Chondrocyte (in vitro differentiated cells): ENCODE data around the gene CYP3A4. TPM values are rescaled to one million over a fixed set of nuclear protein-coding genes. Genes with fewer than 3 reads are reported as not detected.
"Not testable (repeated sequence)": the region's sequence is repeated elsewhere in the genome, so short reads cannot be mapped to it uniquely, and the experiment has no call there.

Source experiments
- DNase-seq: peaks from one replicate; pipeline ENCODE4 v3.0.0; 2021; ENCODE audit warnings: mixed read lengths, low spot score
- H3K27ac Mint-ChIP-seq: one replicate; pipeline ENCODE4 v1.8.0; 2021; ENCODE audit warnings: mild to moderate bottlenecking, moderate library complexity, mixed read lengths; ENCODE audit not compliant: unreplicated experiment
- H3K27me3 Mint-ChIP-seq: 2 replicates; pipeline ENCODE4 v1.8.0; 2021; ENCODE audit warnings: low read depth, mixed read lengths
- H3K36me3 Mint-ChIP-seq: 2 replicates; pipeline ENCODE4 v1.8.0; 2021; ENCODE audit warnings: low read depth, mixed read lengths
- H3K4me1 Mint-ChIP-seq: 2 replicates; pipeline ENCODE4 v1.8.0; 2021; ENCODE audit warnings: low read depth, mild to moderate bottlenecking, mixed read lengths
- H3K4me3 Mint-ChIP-seq: one replicate; pipeline ENCODE4 v1.8.0; 2021; ENCODE audit warnings: mild to moderate bottlenecking, moderate library complexity, mixed read lengths; ENCODE audit not compliant: unreplicated experiment
- H3K9me3 Mint-ChIP-seq: 2 replicates; pipeline ENCODE4 v1.8.0; 2021; ENCODE audit warnings: low read depth, mixed read lengths
- CTCF ChIP-seq: fragments of 200-600 bp; sonication (generic); IDR thresholded peaks from 2 replicates; pipeline ENCODE4 v1.5.0; 2021; ENCODE audit warnings: antibody characterized with exemption, mild to moderate bottlenecking, moderate library complexity
- total RNA-seq: library from RNA; stranded (reverse); gene quantifications from 3 replicates; pipeline ENCODE4 v1.2.1, GENCODE V29; 2021

CYP3A4 gene
- total RNA-seq, 1 donor from 2014 or later, result not detected

- H3K4me3 Mint-ChIP-seq, result no peak overlapping the region
- no peaks in the 10 kb centered on the region for H3K9me3 Mint-ChIP-seq
- DNase-seq, result no peak
- no peak overlapping the region for H3K27ac Mint-ChIP-seq
- TF ChIP-seq CTCF, result no peak
- no peaks in the 10 kb centered on the region for H3K4me1 Mint-ChIP-seq
- no peaks in the 10 kb centered on the region for H3K36me3 Mint-ChIP-seq
- peaks cover 33% of the 10 kb centered on the region for H3K27me3 Mint-ChIP-seq
Observed at GRCh38 chr7:99786726-99787335, 2.8 kb upstream of the CYP3A4 start.

GRCh38 chr7:99785654-99786053 is 1.7 kb upstream of the CYP3A4 start:
- DNase-seq, H3K9me3 Mint-ChIP-seq, H3K27ac Mint-ChIP-seq, H3K4me1 Mint-ChIP-seq, H3K4me3 Mint-ChIP-seq, H3K36me3 Mint-ChIP-seq: not testable (repeated sequence)
- peaks cover 37% of the 10 kb centered on the region for H3K27me3 Mint-ChIP-seq

- Mint-ChIP-seq H3K27me3 (peaks cover 47% of the 10 kb centered on the region), H3K36me3 (no peaks in the 10 kb centered on the region), H3K4me1 (no peaks in the 10 kb centered on the region), H3K27ac (no peak overlapping the region), H3K4me3 (no peak overlapping the region), H3K9me3 (no peaks in the 10 kb centered on the region)
- TF ChIP-seq CTCF, result no peak
- DNase-seq, result no peak
Observed at GRCh38 chr7:99782012-99782953, 1.7 kb downstream of the CYP3A4 start.

- TF ChIP-seq CTCF, result no peak
- DNase-seq, result no peak
- Mint-ChIP-seq H3K4me1 (no peaks in the 10 kb centered on the region), H3K27me3 (peaks cover 40% of the 10 kb centered on the region), H3K27ac (no peak overlapping the region), H3K4me3 (no peak overlapping the region), H3K36me3 (no peaks in the 10 kb centered on the region), H3K9me3 (peaks cover under 1% of the 10 kb centered on the region)
Observed at GRCh38 chr7:99780588-99780987, 3.4 kb downstream of the CYP3A4 start.

- peaks cover 43% of the 10 kb centered on the region for H3K27me3 Mint-ChIP-seq
- no peak for TF ChIP-seq CTCF
- no peak overlapping the region for H3K27ac Mint-ChIP-seq
- no peaks in the 10 kb centered on the region for H3K4me1 Mint-ChIP-seq
- peaks cover 6% of the 10 kb centered on the region for H3K9me3 Mint-ChIP-seq
- no peak for DNase-seq
- H3K36me3 Mint-ChIP-seq, result no peaks in the 10 kb centered on the region
- H3K4me3 Mint-ChIP-seq, result no peak overlapping the region
Observed at GRCh38 chr7:99779949-99780348, 4.0 kb downstream of the CYP3A4 start.
